ENCODE measurements around the gene OR4N2.
"Not testable (repeated sequence)": the region's sequence is repeated elsewhere in the genome, so short reads cannot be mapped to it uniquely, and the experiment has no call there.

Gene OR4N2

DNA sequence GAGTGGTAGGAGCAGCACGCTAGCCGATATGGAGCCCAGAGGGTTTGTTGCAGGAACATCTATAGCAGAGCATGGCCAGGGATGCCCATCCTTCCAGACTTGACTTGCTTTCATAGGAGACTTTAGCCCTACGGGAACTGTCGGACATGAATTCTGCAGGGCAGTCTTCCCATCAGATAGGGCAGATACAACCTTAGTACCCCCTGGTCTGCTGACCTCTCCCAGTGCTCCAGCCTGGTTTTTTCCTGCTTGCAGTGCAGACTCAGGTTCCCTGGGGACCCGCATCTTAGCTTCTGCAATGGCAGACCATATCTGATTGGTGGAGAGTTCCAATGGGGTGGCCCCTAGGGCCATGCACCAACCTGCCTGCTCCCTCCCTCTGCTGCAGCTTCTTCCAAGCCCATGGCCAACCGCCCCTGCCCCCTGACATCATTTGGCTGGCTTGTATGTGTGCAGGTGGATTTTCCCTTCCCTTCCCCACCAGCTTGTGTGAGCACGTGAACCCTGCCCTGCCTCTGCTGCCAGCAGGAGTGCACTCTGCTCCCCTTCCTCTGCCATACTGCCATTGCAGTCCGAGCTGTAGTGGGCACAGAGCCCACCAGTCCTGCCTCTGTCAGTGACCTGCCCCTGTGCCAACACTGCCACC is 30.8 kb downstream of the OR4N2 start:
- not testable (repeated sequence) for DNase-seq (ENCODE audit: low spot score)

GRCh38 chr14:19838433-19838832 is 34.9 kb downstream of the OR4N2 start:
- no peak for DNase-seq (ENCODE audit: low spot score)

DNA sequence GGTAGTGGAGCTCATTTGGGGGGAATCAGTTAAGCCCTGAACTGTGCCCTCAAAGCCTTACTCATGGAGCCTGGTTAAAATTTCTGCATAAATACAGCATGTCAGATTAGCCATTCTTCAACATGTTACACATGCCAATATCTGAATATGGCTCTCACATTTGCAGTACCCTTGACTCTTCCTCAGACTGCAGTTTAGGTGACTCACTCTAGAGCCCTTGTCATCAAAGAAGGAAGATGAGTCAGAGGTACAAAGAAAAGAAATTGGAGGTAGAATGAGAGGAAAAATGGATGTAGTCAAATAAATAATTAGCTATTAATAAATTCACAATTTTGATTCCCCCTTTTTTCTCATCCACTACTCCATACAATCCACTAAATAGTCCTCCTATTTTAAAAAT is 47.8 kb downstream of the OR4N2 start:
- no peak for DNase-seq (ENCODE audit: low spot score)

DNA sequence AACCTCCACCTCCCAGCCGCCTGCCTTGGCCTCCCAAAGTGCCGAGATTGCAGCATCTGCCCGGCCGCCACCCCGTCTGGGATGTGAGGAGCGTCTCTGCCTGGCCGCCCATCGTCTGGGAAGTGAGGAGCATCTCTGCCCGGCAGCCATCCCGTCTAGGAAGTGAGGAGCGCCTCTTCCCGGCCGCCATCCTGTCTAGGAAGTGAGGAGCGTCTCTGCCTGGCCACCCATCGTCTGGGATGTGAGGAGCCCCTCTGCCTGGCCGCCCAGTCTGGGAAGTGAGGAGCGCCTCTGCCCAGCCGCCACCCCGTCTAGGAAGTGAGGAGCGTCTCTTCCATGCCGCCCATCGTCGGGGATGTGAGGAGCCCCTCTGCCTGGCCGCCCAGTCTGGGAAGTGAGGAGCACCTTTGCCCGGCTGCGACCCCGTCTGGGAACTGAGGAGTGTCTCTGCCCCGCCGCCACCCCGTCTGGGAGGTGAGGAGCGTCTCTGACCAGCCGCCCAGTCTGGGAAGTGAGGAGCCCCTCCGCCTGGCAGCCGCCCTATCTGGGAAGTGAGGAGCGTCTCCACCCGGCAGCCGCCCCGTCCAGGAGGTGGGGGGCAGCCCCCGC is 62.6 kb downstream of the OR4N2 start:
- DNase-seq (ENCODE audit: low spot score) = not testable (repeated sequence)

DNA sequence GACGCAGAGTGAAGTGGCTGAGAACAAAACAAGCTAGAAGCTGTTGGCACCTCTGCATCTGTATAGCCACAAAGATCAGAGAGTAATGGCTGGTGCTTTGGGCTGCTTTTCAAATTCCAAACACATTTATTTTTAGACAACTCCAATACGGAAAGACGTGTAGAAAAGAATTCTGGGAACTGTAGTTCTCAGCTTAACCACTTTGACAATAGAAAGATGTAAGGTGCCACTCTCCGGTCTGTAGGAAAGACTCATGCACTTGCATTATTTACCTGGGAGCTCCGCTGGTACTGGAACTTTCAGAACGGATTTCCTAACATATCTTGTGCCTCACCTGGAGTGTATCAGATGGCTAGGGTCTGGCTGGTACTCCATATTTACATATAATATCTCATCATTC is 69.6 kb downstream of the OR4N2 start:
- DNase-seq (ENCODE audit: low spot score) = no peak

DNA sequence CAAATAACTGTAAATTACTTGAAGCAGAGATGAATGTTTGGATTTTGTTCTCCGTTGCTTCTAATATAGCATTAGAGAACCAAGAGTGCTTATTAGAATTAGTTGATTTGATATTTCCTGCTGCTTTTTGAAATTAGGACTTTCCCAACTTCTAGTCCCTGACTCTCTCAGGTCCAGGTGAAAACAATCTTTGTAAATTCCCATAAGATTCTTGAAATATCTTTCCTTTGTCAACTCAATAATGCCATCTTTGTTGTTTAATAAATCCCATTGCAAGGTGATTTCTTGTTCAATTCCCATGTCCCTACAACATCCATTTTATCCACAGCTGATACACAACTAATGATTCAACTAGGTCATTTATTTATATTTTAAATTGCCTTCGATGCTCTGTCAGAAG is 71.3 kb downstream of the OR4N2 start, which contains the start of gene OR4K2:
Gene OR4K2, plus strand, starts transcription at position 301 of the 400 bp plus-strand sequence. CDS start 1,126 bp downstream, outside the sequence.
- DNase-seq (ENCODE audit: low spot score) = no peak

DNA sequence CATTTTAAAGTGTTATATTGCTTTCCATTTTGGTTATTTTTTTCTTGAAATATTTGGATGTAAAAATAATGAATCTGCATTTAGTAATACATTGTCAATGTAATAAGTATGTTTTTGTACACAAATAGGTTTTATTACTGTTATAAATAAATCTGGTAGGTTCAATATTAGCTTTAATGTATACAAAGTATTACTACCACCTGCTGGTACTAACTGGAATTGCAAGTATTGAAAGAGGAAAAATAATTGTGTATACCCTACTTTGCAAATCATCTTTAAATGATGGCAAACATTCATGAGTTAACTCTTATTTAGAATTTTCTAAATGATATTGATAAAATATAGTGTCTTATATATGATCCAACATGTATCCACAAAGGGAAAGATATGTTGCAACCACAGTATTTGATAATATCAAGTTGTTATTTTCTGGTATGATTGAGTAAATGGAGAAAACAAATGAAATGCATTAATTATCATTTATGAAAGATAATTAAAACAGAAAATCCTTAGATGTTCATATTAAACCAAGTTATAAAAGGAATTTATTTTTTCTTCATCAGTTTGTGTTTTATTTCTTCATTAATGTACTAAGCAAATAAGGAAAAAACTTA is 74.6 kb downstream of the OR4N2 start:
- DNase-seq (ENCODE audit: low spot score) = no peak

All from CD4-positive, alpha-beta T cell treated with Interleukin-6 at 100 ng/mL for 8 hours (primary cell).